Measurements from ENCODE around the gene LRG1. TPM values are rescaled to one million over a fixed set of nuclear protein-coding genes. Genes with fewer than 3 reads are reported as not detected.
A peak's percentile ranks its signal among the peaks of the same experiment; 100 is the strongest.

Gene LRG1
- total RNA-seq, 1 donor from 2014 or later: 3.3 TPM

DNA sequence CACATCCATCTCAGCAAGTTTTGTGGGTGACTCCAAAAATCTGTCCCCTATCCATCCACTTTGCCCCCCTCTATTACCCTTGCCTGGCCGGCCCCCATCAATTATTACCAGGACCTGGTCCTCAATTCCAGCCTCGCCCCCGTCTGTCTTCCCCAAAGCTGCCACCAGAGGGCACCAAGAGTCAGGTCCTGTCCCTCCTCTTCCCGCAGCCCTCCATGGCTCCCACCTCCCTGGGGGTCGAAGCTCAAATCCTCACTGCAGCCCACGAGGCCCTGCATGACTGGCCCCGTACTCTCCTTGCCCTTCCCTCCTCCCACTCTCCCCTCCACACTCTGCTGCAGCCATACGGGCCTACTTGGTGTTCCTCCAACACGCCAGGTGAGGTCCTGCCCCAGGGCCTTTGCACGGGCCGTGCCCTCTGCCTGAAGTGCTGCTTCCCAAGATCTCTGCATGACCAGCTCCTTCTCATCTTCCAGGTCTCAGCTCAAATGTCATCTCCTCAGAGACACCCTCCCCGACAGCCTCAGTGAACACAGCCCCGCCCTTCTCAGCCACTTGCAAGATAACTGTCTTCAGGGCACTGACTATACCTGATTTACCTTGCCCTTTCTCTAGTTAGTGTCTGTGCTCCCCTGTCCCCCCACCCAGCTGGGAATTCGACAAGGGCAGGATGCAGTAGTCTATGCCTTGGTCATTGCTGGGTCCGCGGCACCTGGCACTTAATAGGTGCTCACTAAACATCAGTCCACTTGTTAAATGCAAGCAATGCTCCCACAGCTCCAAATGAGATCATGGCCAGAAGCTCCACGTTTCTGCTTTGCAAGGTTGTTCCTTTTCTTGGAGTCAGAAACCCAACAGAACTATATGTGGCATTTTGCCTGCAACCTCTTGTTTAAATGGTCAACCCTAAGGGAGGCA lies 36.4 kb upstream of the LRG1 start:
- peak overlapping the region in 1 of 2 donors; percentile 11 for H3K27ac ChIP-seq
- intact Hi-C loops (cut with DNase I): loop anchor here (5.0 kb wide), 1 partner anchor 61 kb away; the partner anchor contains the start of gene TNFAIP8L1
- no peaks in the 10 kb centered on the region for H3K36me3 ChIP-seq
- H3K4me1 ChIP-seq: no peaks in the 10 kb centered on the region
- H3K4me3 ChIP-seq: no peak overlapping the region
- peaks cover 13% of the 10 kb centered on the region for H3K27me3 ChIP-seq
- no peak for DNase-seq (ENCODE audit: low spot score in 2 of 2)
- no peaks in the 10 kb centered on the region for H3K9me3 ChIP-seq
- TF ChIP-seq, protein P1, sequence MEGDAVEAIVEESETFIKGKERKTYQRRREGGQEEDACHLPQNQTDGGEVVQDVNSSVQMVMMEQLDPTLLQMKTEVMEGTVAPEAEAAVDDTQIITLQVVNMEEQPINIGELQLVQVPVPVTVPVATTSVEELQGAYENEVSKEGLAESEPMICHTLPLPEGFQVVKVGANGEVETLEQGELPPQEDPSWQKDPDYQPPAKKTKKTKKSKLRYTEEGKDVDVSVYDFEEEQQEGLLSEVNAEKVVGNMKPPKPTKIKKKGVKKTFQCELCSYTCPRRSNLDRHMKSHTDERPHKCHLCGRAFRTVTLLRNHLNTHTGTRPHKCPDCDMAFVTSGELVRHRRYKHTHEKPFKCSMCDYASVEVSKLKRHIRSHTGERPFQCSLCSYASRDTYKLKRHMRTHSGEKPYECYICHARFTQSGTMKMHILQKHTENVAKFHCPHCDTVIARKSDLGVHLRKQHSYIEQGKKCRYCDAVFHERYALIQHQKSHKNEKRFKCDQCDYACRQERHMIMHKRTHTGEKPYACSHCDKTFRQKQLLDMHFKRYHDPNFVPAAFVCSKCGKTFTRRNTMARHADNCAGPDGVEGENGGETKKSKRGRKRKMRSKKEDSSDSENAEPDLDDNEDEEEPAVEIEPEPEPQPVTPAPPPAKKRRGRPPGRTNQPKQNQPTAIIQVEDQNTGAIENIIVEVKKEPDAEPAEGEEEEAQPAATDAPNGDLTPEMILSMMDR (IDR thresholded peaks at IDR 0.05): peak; percentile 36 to 67 (median 44)

DNA sequence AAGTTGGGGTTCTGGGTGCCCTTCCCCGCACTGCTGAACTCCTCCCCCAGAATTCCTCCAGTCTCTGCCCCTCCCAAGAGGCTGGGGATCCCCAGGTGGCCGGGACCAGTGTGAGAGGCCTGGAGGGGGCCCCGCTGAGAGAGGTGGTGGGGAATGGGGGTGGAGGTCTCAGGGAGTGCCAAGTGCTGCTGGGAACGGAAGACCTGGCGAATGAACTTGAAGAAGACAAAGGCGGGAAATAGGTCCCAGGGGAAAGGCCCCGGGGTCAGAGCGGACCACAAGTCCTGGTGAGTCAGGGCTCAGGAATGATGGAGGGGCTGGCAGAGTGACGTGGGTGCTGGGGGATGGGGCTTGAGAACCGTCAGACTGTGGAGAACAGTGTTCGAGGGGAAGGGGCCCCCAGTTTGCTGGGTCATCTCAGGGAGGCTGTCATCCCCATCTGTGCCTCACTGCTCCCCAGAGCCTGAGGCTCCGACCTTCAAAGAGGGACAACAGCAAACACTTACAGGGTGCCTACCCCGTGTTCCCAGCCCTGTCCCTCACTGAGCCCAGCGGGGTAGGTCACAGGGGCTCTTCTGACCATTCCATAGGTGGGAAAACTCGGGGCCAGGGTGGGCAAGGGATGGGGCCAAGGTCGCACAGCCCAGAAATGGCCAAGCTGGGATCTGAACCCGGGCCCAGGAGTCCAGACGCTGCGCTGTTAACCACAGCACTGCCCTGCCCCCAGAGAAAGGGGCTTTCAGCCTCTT lies 35.6 kb upstream of the LRG1 start:
- H3K4me1 ChIP-seq: no peaks in the 10 kb centered on the region
- no peaks in the 10 kb centered on the region for H3K9me3 ChIP-seq
- no peak overlapping the region for H3K4me3 ChIP-seq
- peak in 1 of 2 donors; percentile 71 for DNase-seq (ENCODE audit: low spot score in 2 of 2)
- H3K36me3 ChIP-seq: no peaks in the 10 kb centered on the region
- TF ChIP-seq, protein P1 (IDR thresholded peaks at IDR 0.05): no peak
- H3K27me3 ChIP-seq: peaks cover 7% of the 10 kb centered on the region
- H3K27ac ChIP-seq: peak overlapping the region in 1 of 2 donors; percentile 51
- intact Hi-C loops (cut with DNase I): loop anchor here (5.0 kb wide), 1 partner anchor 62 kb away; the partner anchor contains the start of gene TNFAIP8L1

DNA sequence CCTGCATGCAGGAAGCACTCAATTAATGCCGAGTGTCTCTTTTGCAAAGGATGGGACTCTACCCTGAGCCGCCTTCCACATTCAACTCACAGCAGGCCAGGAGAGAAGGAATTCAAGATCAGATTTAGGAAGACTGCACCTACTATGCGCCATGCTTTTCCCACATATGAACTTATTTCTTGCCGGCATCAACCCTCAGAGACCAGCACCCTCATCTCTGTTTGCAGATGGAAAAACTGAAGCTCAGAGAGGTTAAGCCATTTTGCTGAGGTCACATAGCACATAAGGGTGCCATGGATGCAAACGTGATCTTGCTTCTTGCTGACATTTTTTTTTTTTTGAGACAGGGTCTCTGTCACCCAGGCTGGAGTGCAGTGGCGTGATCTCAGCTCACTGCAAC lies 33.8 kb upstream of the LRG1 start:
- H3K4me1 ChIP-seq: no peaks in the 10 kb centered on the region
- no peaks in the 10 kb centered on the region for H3K36me3 ChIP-seq
- no peaks in the 10 kb centered on the region for H3K27me3 ChIP-seq
- TF ChIP-seq, protein P1 (IDR thresholded peaks at IDR 0.05): no peak
- no peak for DNase-seq (ENCODE audit: low spot score in 2 of 2)
- intact Hi-C loops (cut with DNase I): no loop called here
- H3K9me3 ChIP-seq: no peaks in the 10 kb centered on the region
- H3K4me3 ChIP-seq: no peak overlapping the region
- H3K27ac ChIP-seq: no peak overlapping the region

DNA sequence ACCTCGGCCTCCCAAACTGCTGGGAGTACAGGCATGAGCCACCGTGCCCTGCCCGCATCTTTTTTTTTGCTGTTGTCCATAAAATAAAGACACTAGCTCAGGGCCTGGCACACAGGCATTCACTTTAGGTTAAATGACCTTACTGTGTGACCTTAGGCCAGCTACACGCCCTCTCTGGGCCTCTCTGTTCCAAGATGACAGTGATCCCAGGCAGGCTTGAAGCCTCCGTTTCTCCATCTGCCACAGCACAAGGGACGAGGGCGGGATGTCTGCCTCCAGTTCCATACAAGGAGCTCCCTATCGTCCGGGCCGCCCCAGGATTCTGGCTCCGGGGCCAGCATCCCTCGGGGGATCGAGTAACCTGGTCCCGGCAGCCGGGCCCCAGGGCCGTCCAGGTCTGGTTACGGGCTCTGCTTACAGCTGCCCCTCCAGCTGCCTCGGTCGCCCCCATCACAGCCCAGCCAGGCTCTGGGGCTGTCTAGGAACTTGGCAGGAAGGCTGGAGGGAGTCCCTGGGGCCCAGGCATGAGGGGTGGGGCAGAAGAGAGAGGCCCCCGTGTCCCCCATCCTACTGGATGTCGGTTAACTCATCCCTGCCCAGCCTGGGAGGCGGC lies 31.6 kb upstream of the LRG1 start:
- intact Hi-C loops (cut with DNase I): no loop called here
- H3K4me1 ChIP-seq: no peaks in the 10 kb centered on the region
- no peaks in the 10 kb centered on the region for H3K9me3 ChIP-seq
- TF ChIP-seq, protein P1 (IDR thresholded peaks at IDR 0.05): no peak
- H3K27me3 ChIP-seq: no peaks in the 10 kb centered on the region
- no peak for DNase-seq (ENCODE audit: low spot score in 2 of 2)
- no peak overlapping the region for H3K27ac ChIP-seq
- no peak overlapping the region for H3K4me3 ChIP-seq
- no peaks in the 10 kb centered on the region for H3K36me3 ChIP-seq

DNA sequence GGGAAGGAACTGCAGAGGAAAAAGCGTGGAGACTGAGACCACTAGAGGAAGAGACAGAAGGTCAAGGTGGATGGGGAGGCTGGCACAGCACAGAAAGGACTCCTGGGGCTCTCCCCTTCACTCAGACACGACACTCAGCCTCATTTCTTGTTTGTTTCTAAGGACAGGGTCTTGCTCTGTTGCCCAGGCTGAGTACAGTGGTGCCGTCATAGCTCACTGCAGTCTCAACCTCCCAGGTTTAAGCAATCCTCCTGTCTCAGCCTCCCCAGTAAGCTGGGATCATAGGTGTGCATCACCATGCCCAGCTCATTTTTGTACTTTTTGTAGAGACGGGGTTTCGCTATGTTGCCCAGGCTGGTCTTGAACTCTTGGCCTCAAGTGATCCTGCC lies 31.1 kb upstream of the LRG1 start:
- no peak overlapping the region for H3K27ac ChIP-seq
- no peaks in the 10 kb centered on the region for H3K27me3 ChIP-seq
- H3K4me1 ChIP-seq: no peaks in the 10 kb centered on the region
- no peaks in the 10 kb centered on the region for H3K36me3 ChIP-seq
- TF ChIP-seq, protein P1 (IDR thresholded peaks at IDR 0.05): no peak
- no peaks in the 10 kb centered on the region for H3K9me3 ChIP-seq
- H3K4me3 ChIP-seq: no peak overlapping the region
- intact Hi-C loops (cut with DNase I): no loop called here
- DNase-seq (ENCODE audit: low spot score in 2 of 2): no peak

All from ascending aorta (tissue), 2 donors.